CD4-positive, alpha-beta T cell treated with Interferon gamma for 1 hour (primary cell): ENCODE results near the gene LRRC53.
A peak's percentile ranks its signal among the peaks of the same experiment; 100 is the strongest.

Source experiments
- DNase-seq: peaks from one replicate; pipeline ENCODE4 v3.0.0-alpha.2; 2020

Gene LRRC53

GRCh38 chr1:74512170-74512915 is at the start of gene LRRC53:
TSS of gene LRRC53 (minus strand) at chr1:74512611. CDS start at chr1:74483349, 29,262 bp downstream.
- no peak for DNase-seq

DNA sequence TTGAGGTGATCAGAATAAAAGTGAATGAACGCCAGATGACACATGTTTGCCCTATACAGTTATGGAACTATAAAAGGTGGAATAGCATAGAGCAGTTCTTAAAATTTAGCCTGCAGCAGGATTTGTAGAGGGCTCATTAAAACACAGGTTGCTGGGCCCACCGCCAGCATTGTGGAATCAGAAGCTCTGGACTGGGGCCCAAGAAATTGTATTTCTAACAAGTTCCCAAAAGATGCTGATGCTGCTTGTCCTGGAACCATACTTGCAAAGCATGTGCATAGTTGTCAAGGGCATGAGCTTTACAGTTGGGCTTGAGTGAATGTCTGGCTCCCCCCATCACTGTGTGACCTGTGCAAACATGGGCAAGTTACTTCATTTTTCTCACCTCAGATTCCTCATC is 37.5 kb upstream of the LRRC53 start:
- DNase-seq, result no peak

DNA sequence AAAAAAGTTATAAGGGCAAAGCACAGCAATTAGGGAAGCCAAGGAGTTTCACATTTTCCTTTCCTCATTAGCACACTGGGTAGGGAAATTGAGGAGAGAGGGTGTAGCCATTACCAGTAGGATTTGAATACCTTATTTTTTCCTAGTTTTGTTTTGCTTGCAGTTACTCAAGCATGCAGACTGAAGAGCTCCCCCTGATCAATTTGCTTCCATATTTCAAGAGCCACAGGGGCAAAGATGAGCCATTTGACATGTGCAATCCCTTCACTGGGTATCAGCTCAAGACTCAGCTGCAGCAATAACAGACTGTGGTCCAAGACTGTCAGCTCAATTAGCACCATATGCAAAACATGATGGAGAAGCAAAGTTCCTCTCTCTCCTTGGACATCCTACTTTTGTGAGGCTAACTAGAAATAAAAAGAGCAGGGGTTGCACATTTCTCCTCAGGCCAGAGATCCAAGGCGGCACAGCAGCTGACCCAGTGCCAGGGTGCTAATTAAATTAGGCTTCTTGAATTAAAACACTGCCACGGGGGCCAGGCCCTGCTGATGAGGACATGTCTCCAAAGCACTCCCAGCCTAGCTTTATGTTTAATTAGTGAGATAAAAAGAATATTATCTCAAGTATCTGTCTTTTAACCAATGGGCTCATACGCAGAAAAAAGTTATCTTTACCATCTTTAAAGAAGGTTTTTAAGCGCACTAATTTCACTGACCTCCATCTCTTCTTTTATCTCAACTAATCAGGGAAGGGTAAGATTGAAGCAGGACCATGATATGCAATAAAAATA is 36.7 kb upstream of the LRRC53 start:
- no peak for DNase-seq

- no peak for DNase-seq
Measured at GRCh38 chr1:74545821-74546220, 33.4 kb upstream of the LRRC53 start.

DNA sequence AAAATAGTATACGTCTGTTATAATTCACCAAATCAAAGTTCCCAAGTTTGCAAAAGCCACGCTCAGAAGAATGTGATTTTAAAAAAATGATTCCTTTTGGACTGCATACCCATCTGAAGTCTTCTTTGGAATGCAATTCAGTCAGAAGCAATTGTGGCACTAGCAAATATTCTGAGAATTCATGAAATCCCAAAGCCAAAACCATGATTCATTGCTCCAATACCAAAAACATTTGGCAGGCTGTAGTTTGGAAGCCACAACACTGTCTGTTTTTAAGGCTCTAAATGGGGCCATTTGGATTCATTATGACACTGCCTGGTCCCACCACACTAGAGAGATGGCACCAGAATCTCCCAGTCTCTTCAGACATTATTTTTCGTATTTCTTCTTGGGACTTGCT is 21.8 kb upstream of the LRRC53 start:
- DNase-seq, result no peak

- DNase-seq, result no peak
Measured at GRCh38 chr1:74531796-74532195, 19.4 kb upstream of the LRRC53 start.

GRCh38 chr1:74530892-74531291 is 18.5 kb upstream of the LRRC53 start:
- DNase-seq, result no peak

GRCh38 chr1:74528123-74528522 is 15.7 kb upstream of the LRRC53 start:
- no peak for DNase-seq

DNA sequence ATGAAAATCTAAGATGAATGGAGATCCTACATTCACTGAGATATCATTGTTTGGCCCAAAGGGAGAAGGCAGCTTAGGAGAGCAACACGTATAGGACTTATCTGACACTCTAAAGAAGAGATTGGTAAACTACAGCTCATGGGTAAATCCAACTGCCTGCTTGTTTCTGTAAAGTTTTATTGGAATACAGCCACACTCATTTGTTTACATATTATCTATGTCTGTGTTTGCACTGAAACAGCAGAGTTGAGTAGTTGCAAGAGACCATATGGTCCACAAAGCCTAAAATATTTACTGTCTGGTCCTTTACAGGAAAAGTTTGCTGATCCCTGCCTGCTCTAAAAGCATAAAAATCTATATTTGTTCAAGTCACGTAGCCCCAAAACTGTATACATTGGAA is 14.3 kb upstream of the LRRC53 start:
- DNase-seq, result no peak

GRCh38 chr1:74523873-74524480 is 11.6 kb upstream of the LRRC53 start:
- no peak for DNase-seq

- DNase-seq, result no peak
Measured at GRCh38 chr1:74522148-74522547, 9.7 kb upstream of the LRRC53 start.

DNA sequence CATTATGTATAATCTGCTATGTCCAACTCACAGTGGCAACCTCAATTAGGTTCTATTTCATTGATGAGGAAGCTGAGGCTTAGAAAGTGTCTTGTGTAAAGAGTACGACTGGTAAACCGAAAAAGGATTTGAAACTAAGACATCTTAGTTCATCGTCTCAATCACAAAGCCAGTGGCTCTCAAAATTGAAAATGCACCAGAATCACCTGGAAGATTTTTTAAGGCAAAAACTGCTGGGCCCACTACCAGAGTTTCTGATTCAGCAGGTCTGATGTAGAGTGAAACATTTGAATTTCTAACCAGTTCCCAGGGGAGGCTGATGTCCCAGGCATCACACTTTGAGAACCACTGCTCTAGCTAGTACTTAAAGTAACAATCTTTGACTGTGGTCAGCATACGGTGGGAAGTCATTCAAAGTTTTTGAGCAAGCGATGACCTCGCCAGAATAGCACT is 5.2 kb upstream of the LRRC53 start:
- no peak for DNase-seq

- DNase-seq, result no peak
Measured at GRCh38 chr1:74513411-74514300, 1.2 kb upstream of the LRRC53 start.

DNA sequence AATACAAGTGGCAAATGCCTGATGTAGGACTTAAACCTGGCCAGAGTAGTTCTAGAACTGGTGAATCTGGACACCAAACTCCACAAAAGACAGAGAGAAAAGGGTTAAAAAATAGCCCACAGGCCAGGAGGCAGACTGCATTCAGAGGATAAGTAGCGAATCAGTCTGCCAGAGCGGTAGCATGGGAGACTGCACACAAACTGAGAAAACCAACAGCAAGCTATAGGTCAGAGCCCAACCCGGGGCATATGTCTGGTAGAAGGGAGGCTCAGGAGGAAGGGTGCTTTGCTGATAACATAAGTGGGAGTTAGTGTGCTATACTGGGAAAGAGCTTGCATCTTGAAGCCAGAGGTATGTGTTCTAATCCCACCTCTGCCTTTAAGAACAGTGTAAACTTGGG is 4.0 kb downstream of the LRRC53 start:
- no peak for DNase-seq

DNA sequence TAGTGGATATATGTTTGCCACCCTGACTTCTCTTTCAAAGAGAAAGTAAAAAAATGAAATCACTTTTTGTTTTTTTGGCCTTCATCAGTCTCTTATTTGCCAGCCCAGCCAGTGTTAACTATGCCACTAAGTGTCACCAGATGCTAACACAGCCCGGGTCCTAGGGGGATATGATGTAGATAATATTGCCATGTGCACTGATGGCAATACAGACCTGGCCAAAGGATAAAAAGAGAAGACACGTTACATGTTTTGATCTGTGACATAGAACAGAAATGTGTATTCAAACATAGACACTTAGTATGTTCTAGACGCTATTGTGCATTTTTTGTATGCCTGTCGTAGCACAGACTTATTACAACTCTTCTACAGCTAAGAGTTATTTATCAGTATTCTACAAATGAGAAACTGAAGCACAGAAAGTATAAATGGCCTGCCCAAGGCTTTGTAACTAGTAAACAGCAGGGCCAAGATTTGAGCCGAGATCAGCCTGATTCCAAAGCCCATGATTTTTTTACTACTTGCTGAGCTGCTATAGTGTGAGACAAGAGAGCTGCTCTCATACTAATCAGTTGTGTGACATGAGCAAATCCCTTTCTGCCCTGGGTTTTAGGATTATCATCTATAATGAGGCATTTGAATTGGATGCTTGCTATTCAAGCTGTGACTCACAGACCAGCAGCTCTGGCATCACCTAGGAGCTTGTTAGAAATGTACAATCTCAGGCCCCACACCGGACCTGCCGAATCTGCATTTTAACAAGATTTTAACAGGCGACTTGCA is 6.3 kb downstream of the LRRC53 start:
- DNase-seq, result no peak

GRCh38 chr1:74504933-74505512 is 7.4 kb downstream of the LRRC53 start:
- DNase-seq, result no peak

GRCh38 chr1:74504125-74504932 is 8.1 kb downstream of the LRRC53 start:
- peak; percentile 2 for DNase-seq

- DNase-seq, result no peak
Measured at GRCh38 chr1:74502858-74503257, 9.6 kb downstream of the LRRC53 start.

GRCh38 chr1:74502432-74502831 is 10.0 kb downstream of the LRRC53 start:
- no peak for DNase-seq

GRCh38 chr1:74498901-74499300 is 13.5 kb downstream of the LRRC53 start:
- DNase-seq, result no peak

- DNase-seq, result no peak
Measured at GRCh38 chr1:74496669-74497068, 15.7 kb downstream of the LRRC53 start.
